DMS79 treated with DMSO at 0.1 percent for 48 hours (cell line): ENCODE data around the gene KANSL1L.
"Not testable (repeated sequence)": the region's sequence is repeated elsewhere in the genome, so short reads cannot be mapped to it uniquely, and the experiment has no call there.

Experiments
- DNase-seq: peaks from one replicate; lab custom pipeline; 2025; lab: John Stamatoyannopoulos, UW

KANSL1L gene, protein sequence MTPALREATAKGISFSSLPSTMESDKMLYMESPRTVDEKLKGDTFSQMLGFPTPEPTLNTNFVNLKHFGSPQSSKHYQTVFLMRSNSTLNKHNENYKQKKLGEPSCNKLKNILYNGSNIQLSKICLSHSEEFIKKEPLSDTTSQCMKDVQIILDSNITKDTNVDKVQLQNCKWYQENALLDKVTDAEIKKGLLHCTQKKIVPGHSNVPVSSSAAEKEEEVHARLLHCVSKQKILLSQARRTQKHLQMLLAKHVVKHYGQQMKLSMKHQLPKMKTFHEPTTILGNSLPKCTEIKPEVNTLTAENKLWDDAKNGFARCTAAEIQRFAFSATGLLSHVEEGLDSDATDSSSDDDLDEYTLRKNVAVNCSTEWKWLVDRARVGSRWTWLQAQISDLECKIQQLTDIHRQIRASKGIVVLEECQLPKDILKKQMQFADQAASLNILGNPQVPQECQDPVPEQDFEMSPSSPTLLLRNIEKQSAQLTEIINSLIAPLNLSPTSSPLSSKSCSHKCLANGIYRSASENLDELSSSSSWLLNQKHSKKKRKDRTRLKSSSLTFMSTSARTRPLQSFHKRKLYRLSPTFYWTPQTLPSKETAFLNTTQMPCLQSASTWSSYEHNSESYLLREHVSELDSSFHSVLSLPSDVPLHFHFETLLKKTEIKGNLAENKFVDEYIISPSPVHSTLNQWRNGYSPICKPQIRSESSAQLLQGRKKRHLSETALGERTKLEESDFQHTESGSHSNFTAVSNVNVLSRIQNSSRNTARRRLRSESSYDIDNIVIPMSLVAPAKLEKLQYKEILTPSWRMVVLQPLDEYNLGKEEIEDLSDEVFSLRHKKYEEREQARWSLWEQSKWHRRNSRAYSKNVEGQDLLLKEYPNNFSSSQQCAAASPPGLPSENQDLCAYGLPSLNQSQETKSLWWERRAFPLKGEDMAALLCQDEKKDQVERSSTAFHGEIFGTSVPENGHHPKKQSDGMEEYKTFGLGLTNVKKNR

DNA sequence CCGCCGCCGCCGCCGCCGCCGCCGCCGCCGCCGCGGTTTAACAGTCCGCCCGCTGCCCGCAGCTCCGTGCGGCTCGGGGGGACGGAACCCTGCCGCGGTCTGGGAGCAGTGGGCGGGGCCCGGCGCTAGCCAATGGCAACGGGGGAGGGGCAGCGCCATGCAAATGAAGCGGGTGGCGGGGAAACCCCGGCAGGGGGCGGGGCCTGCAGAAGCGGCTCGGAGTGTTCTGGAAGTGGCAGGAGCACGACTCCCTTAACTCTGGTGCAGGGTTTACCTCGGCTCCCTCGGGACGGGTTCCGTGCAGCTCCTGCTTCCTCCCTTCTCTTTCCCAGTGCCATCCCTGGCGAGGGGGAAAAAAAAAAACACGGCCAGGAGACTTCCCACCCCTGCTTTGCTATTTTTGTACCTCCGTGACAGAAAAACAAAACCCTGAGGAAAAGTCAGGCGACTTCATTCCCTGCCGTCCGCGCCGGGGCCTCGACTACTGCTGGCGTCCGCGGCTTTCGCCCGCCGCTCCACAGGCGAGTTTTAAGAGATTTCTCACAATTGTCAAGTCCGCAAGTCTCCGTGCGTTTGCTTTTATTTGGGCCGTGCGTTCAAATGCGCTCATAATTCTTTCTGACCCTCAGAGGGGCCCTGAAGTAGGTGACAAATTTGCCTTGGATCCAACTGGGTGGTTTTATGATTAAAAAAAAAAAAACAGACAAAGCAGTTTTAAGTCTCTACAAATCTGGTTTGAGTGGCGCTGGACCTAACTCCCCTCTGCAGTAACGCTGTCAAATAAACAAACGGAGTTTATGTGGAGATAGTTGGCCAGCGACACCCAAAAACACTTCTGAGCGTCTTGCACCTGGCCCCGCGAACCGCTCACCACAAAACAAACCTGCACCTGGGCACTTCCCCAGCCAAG is at the start of gene KANSL1L:
KANSL1L (minus strand) TSS at position 101 of the 910 bp plus-strand sequence. CDS start 16,827 bp downstream, outside the sequence.
- DNase-seq, result peak; percentile 92

DNA sequence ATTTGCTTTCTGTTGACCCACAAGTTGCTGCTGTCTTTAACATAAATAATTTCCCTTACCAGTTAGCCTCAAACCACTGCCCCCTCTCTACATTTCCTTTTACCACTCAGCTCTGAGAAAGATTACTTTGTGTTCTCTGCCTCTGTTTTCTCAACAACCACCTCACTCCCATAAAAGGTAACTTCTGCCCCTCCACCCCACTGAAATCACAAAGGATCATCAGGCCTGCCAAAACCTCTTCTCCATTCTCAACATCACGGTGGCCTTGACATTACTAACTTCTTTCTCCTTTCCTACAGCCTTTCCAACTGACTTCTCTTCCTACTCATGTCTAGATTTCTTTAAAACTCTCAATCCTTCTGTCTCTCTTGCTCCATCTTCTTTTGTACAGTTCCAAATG is 43.9 kb upstream of the KANSL1L start:
- DNase-seq, result no peak

DNA sequence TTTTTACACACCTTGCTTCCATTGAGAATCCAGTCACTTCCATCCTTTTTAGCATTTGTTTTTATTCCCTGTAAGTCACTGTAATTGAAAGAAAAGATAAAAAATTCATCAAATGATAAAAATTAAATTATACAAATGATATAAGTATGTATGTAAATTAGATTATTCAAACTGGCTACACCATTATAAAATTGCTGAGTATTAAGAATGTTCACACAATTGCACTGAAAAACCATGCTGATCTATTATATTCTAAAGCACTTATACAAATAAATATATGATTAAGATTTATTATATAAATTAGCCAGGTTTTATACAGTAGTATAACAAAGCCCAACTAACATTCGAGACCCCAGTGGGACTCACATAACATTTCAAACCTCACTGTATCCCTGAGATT is 39.0 kb upstream of the KANSL1L start:
- no peak for DNase-seq

DNA sequence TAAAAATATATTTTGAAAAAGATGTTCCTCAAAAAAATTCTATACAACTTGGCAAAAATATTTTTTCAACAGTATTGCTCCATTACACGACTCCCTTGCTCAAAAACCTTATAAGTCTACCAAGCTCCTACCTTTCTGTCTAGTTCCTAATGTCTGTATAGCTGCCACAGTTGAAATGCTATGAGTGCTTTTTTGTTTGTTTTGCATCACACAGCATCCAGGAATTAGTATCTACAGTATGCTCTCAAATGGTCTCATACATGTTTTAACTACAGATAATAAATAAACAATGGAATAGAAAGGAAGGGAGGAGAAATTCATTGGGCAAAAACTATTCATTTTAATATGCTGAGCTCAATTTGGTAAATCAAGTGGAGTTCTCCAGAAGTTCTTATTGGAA is 36.7 kb upstream of the KANSL1L start:
- DNase-seq, result no peak

DNA sequence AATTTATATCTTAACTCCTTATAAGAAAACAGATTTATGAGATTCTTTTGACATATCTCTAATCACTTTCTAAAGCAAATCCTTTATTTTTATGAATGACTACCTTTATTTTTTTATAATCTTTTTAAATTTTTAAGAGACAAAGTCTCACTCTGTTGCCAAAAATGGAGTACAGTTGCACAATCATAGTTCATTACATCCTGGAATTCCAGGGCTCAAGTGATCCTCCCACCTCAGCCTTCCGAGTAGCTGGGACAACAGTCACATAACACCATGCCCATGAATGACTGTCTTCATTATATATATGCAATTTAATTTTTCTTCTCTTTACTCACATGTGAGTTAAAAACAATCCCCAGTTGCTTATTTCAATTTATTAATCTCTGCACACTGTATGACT is 32.3 kb upstream of the KANSL1L start:
- DNase-seq, result no peak

DNA sequence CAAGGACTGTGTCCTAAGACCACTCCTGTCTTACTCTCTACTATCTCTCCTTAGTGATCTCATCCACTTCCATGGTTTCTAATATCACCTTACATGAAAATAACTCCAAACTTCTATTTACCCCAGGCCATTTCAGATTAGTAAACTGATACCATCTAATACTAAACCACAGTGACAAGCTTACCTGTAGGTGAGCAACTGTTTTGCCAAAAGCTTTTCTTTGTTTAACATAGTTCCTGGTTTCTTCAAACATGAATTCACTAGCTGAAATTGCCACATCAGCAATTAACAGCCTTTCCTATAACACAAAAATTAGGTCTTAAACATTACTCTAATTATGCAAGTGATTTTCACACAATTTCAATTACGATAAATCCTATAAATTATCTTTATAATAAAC is 31.9 kb upstream of the KANSL1L start:
- DNase-seq, result no peak

DNA sequence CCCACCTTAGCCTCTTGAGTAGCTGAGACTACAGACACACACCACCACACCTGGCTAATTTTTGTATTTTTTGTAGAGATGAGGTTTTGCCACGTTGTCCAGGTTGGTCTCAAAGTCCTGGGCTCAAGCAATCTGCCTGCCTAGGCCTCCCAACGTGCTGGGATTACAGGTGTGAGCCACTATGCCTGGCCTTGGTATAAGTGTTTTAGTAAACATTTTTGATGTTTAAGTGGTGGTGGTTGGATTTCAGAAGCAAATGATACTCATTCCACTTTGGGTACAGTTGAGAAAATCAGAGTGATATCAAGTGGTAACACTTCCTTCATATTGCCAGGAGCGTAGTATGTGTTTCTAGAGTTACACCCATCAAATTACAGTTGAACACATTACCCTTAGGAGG is 28.6 kb upstream of the KANSL1L start:
- DNase-seq, result peak; percentile 26

DNA sequence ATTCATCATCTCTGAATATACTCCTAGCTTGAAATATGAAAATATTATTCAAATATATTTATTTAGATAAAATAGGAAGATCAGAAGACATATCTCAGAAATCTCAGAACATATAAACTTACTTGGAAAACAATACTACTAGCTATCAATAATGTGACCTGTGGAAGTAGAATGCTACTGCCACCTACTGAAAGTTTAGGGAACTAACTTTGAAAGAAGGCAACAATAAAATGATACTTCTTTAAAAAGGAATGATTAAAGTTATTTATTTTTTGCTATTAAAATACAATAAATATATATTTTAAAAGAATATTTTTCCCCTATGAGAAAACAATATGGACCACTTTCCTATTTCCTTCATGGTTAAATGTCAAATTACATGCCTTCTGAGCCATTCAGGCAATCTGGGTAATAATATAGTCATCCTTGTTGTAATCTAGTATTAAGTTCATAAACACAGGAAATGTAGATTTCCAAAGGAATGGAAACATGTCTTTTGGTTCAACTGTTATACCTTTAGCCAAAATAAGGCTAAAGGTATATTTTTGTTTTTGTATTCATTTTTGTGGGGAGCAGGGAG is 28.1 kb upstream of the KANSL1L start:
- DNase-seq, result peak; percentile 20

DNA sequence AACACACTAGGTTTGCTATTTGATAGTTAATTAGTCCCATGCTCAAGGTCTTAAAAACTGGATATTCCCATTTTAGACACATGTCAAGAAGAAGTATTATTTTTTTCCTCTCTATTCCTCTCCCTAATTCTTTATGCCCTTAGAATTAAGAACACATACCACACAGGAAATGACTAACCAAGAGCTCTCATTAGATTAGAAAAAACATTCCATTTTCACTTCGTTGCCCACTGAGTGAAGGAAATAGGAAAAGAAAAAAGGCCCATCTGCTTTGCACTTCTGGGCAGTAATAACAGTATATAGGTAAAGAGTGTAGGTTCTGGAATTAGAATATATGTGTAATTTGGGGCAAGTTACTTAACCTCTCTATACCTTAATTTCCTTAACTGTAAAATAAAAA is 27.1 kb upstream of the KANSL1L start:
- no peak for DNase-seq

DNA sequence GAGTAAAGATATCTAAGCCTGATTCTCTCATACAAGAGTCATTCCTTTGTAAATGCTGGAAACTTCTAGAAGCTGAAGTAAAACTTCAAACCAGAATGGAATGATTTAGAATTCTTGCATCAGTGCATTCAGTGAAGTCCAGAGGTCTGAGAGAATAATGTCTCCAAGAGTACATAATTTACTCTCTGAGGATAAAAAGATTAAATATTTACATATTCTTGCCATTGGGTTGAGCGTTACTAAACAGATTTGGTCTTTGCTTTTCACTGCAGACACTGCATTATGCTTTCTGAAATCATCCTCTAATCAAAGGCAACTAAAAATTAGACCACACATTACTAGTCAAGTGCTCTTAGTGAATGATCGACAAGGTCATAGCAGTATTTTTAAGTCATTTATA is 26.5 kb upstream of the KANSL1L start:
- no peak for DNase-seq

DNA sequence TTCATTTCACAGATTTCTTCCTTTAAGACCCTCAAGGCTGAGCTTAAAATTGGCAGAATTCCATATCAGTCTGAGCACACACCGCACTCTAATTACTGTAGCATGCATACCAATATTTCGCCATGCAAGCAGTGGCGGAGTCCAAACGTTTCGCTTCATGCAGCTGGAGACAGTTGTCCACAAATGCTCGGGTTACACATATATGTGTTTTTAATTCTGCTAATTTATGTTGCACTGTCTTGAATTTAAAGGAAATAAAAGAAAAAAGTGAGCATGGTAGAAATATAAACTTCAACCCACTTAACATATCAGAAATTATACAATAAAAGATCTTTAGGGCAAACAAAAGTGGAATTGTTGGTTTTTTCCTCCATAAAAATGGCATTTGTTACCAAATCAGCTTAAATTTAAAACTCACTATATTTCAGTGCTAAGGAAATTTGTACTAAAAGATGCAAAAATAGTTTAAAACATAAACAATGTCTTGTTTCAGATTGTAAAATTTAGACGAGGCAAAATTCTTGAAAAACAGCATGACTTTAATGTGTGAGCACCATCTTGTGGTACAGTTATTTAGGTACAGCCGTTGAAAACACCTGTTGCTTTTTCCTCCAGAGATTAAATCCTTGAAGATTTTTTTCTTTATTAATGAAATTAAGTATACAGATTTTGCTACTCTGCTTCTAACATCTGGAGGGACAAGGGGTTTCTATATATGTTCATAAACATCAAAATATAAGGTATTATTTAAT is 24.1 kb upstream of the KANSL1L start:
- peak; percentile 67 for DNase-seq

DNA sequence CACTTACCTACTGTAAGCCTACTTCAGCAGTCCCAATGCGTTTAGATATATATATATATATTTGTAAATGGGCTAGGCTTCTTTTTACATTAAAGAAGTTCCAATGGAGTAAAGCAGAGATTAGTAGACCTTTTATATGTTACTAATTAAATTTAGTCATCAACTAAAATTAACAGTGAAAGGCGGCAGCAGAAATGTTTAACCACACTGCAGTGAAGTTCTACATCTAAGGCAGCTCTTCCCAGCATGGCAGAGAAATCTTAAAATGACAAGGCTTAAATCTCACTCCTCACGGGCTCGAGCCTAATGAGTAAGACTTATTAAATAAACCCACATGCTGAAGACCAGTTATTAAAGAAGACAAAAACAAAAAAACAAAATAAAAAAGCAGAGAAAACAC is 19.1 kb upstream of the KANSL1L start:
- no peak for DNase-seq

DNA sequence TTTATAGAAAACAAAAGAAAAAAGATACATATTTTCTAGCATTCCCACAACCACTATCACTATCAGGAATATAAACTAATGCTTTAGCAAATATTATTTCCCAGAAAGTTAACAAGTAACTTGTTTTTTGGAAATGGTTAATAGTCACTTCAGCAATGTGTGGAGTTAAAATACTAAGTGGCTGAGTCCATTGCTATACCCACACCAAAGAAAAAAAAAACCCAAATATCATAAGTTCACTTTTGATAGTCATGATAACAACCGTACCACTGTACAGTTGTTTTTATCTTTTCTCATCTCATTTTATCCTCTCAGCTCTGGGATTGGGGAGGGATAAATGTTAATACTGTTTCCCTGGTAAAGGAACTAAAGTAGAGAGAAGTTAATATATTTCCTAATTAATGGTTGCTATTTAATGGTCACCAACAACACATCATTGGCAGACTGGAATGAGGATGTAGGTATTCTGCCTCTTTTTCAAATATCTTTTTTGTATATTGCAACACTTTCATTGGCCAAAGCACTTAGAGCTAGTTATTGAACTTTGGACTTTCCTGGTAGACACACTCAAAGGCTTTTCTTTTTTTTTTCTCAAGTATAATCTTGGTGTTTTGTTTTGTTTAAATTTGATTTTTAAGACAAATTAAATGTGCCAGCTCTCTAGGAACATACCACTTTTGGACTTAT is 18.4 kb upstream of the KANSL1L start:
- DNase-seq, result no peak

DNA sequence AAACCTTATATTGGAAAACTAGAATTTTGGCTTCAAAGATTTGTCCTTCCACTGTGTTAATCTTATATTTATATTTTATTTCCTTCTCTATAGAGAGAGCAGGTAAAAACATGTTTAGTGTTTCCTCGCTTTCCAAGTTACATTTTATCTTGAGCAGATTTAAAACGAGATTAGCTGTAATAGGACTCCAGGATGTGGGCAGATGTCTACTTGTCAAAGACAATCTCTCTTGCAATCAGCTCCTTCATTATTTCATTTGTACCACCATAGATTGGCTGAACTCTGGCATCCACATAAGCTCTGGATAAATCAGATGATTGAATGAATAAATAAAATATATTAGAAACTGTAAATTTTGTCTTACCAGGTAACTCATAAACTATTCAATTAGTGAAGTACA is 17.5 kb upstream of the KANSL1L start:
- DNase-seq, result no peak

DNA sequence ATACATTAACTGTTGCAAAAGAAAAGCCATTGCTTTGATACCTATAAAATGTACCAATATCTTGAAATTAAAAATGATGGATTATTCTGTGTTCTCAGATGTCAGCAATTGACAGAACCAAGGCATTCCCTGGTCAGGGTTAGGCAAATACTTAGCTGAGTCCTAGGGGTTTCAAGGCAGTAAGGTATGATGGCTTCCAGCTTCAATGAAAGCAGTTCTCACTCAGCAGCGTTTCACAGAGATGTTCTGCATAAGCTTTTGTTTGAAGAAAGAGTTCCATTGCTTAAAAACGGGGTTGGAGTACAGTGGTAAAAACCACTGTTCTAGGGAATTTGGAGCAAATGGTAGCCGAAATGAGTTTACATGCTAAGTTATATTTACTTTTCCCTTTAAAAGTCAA is 17.0 kb upstream of the KANSL1L start:
- no peak for DNase-seq

DNA sequence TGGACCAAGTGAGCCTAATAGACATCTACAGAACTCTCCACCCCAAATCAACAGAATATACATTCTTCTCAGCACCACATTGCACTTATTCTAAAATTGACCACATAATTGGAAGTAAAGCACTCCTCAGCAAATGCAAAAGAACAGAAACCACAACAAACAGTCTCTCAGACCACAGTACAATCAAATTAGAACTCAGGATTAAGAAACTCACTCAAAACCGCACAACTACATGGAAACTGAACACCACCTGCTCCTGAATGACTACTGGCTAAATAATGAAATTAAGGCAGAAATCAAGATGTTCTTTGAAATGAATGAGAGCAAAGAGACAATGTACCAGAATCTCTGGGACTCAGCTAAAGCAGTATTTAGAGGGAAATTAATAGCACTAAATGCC is 12.7 kb upstream of the KANSL1L start:
- DNase-seq, result not testable (repeated sequence)

DNA sequence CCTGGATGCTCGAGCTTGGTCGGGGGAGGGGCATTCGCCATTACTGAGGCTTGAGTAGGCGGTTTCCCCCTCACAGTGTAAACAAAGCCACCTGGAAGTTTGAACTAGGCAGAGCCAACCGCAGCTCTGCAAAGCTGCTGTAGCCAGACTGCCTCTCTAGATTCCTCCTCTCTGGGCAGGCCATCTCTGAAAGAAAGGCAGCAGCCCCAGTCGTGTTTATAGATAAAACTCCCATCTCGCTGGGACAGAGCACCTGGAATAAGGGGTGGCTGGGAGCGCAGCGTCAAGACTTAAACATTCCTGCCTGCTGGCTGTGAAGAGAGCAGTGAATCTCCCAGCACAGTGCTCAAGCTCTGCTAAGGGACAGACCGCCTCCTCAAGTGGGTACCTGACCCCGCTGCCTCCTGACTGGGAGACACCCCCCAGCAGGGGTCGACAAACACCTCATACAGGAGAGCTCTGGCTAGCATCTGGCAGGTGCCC is 10.4 kb upstream of the KANSL1L start:
- DNase-seq, result not testable (repeated sequence)

DNA sequence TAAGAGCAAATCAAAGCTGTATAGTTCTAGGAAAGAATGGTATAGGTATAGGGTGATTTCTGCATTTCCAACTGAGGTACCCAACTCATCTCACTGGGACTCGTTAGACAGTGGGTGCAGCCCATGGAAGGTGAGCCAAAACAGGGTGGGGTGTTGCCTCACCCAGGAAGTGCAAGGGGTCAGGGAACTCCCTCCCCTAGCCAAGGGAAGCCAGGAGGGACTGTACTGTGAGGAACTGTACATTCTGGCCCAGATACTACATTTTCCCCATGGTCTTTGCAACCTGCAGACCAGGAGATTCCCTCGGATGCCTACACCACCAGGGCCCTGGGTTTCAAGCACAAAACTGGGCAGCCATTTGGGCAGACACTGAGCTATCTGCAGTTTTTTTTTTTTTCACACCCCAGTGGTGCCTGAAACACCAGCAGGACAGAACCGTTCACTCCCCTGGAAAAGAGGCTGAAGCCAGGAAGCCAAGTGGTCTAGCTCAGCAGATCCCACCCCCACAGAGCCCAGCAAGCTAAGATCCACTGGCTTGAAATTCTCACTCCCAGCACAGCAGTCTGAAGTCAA is 9.9 kb upstream of the KANSL1L start:
- DNase-seq, result not testable (repeated sequence)

DNA sequence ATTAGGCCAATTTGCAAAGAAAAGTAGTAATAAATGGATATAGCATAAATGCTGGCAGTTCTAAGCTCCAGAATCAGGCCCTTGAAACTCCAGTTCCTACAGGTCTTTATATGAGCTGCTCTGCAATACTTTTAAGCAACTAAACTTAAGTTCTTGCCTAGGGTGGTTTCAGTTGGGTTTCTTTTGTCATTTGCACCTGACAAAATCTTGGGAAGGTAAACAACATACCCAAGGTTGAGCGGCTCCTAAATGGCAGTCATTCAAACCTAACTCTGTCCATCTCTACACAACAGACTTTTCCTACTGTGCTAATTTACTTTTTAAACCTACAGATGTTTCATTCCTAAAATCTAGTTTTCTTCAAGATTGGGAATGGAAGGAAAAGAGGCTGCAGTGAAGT is 9.3 kb upstream of the KANSL1L start:
- no peak for DNase-seq
